IMR-90 (cell line): ENCODE results near the gene EIF5A. TPM values are rescaled to one million over a fixed set of nuclear protein-coding genes. Genes with fewer than 3 reads are reported as not detected.

Source experiments
- ATAC-seq: fragments of 200-7000 bp; cut with Tn5 transposase; 2 replicates; pipeline ENCODE4 v1.9.1; 2020; ENCODE audit warnings: low read depth, mild to moderate bottlenecking, moderate library complexity
- Bru-seq: library from RNA; stranded (reverse); fragments of 400-500 nt; gene quantifications from one replicate; lab custom pipeline; 2021; lab: Mats Ljungman, UMichigan
- BruChase-seq, 2 experiments: library from RNA; stranded (reverse); fragments of 400-500 nt; gene quantifications; one replicate each; lab custom pipeline; 2021; lab: Mats Ljungman, UMichigan
- BruUV-seq: library from RNA; stranded (reverse); fragments of 400-500 nt; replicated peaks from 2 replicates; lab custom pipeline; 2021; lab: Mats Ljungman, UMichigan
- CTCF ChIA-PET: fragments of 300-600 bp; formaldehyde crosslinking; extraction: SDS; loops from one replicate; lab custom pipeline; 2021; ENCODE audit warnings: antibody characterized with exemption; lab: Yijun Ruan, JAX
- POLR2A ChIA-PET: fragments of 300-600 bp; sonication (Branson Sonifier 250); formaldehyde crosslinking; loops from one replicate; lab custom pipeline; 2022; ENCODE audit warnings: antibody characterized with exemption; ENCODE audit not compliant: unreplicated experiment; lab: Charles Lee
- DNase-seq: peaks from one replicate; pipeline ENCODE4 v3.0.0; 2013
- H2AFZ ChIP-seq: replicated peaks from 2 replicates; pipeline ENCODE3; 2013; ENCODE audit warnings: low read length, mild to moderate bottlenecking; ENCODE audit not compliant: poor library complexity
- H2AK5ac ChIP-seq: 2 replicates; pipeline ENCODE4 v1.6.1; 2013; ENCODE audit warnings: low read depth, low read length, inconsistent platforms
- H2AK9ac ChIP-seq: replicated peaks from 2 replicates; pipeline ENCODE3; 2013; ENCODE audit warnings: mild to moderate bottlenecking, low read depth, low read length, moderate library complexity; ENCODE audit not compliant: poor library complexity
- H2BK120ac ChIP-seq: 2 replicates; pipeline ENCODE4 v1.6.1; 2013; ENCODE audit warnings: low read depth, low read length, inconsistent platforms
- H2BK15ac ChIP-seq: 3 replicates; pipeline ENCODE4 v1.6.1; 2013; ENCODE audit warnings: low read depth, low read length, inconsistent platforms
- H2BK20ac ChIP-seq: 2 replicates; pipeline ENCODE4 v1.6.1; 2013; ENCODE audit warnings: low read depth, mild to moderate bottlenecking, inconsistent platforms, low read length, moderate library complexity
- H2BK5ac ChIP-seq: 2 replicates; pipeline ENCODE4 v1.6.1; 2013; ENCODE audit warnings: mild to moderate bottlenecking, low read depth, low read length, inconsistent platforms; ENCODE audit not compliant: poor library complexity, severe bottlenecking
- H3K14ac ChIP-seq: replicated peaks from 2 replicates; pipeline ENCODE4 v1.6.1; 2013; ENCODE audit warnings: low read depth, low read length, inconsistent platforms
- H3K18ac ChIP-seq: 2 replicates; pipeline ENCODE4 v1.6.1; 2013; ENCODE audit warnings: low read depth, low read length, control low read depth
- H3K23ac ChIP-seq: 2 replicates; pipeline ENCODE4 v1.6.1; 2013; ENCODE audit warnings: low read depth, low read length, inconsistent platforms
- H3K27ac ChIP-seq: 2 replicates; pipeline ENCODE4 v1.5.1; 2013; ENCODE audit warnings: mild to moderate bottlenecking, control low read depth, low read length; ENCODE audit not compliant: insufficient read depth
- H3K27me3 ChIP-seq: 2 replicates; pipeline ENCODE4 v1.6.1; 2013; ENCODE audit warnings: low read length; ENCODE audit not compliant: control insufficient read depth, insufficient read depth
- H3K36me3 ChIP-seq: 2 replicates; pipeline ENCODE4 v1.6.1; 2013; ENCODE audit warnings: low read length, mixed read lengths; ENCODE audit not compliant: control insufficient read depth, insufficient read depth
- H3K4ac ChIP-seq: 2 replicates; pipeline ENCODE4 v1.6.1; 2013; ENCODE audit warnings: low read depth, low read length, inconsistent platforms
- H3K4me1 ChIP-seq: 2 replicates; pipeline ENCODE4 v1.6.1; 2013; ENCODE audit warnings: low read length, mixed read lengths; ENCODE audit not compliant: control insufficient read depth, insufficient read depth
- H3K4me2 ChIP-seq: 2 replicates; pipeline ENCODE4 v1.6.1; 2013; ENCODE audit warnings: low read depth, mild to moderate bottlenecking, control low read depth, low read length, moderate library complexity
- H3K4me3 ChIP-seq: 2 replicates; pipeline ENCODE4 v1.5.1; 2013; ENCODE audit warnings: low read depth, mild to moderate bottlenecking, control low read depth, low read length, moderate library complexity; ENCODE audit not compliant: insufficient read depth
- H3K56ac ChIP-seq: 2 replicates; pipeline ENCODE4 v1.6.1; 2013; ENCODE audit warnings: low read length, inconsistent platforms; ENCODE audit not compliant: insufficient read depth; ENCODE audit errors: extremely low read depth
- H3K79me1 ChIP-seq, 2 experiments: 2 replicates each; pipeline ENCODE4 v1.6.1; 2013; ENCODE audit warnings: low read length in 2 of 2, inconsistent platforms in 1 of 2, low read depth in 1 of 2
- H3K9ac ChIP-seq: 2 replicates; pipeline ENCODE4 v1.6.1; 2013; ENCODE audit warnings: low read depth, low read length, control low read depth
- H3K9me1 ChIP-seq: 2 replicates; pipeline ENCODE4 v1.6.1; 2013; ENCODE audit warnings: low read length, inconsistent platforms; ENCODE audit not compliant: insufficient read depth
- H3K9me3 ChIP-seq: 2 replicates; pipeline ENCODE4 v1.6.1; 2013; ENCODE audit warnings: low read length; ENCODE audit not compliant: control insufficient read depth, insufficient read depth
- H4K20me1 ChIP-seq: 2 replicates; pipeline ENCODE4 v1.6.1; 2013; ENCODE audit warnings: low read length, inconsistent platforms; ENCODE audit not compliant: insufficient read depth
- H4K5ac ChIP-seq: 2 replicates; pipeline ENCODE4 v1.6.1; 2013; ENCODE audit warnings: mild to moderate bottlenecking, low read depth, low read length, control low read depth
- H4K8ac ChIP-seq, 2 experiments: 2 replicates each; pipeline ENCODE4 v1.6.1; 2013; ENCODE audit warnings: low read depth in 2 of 2, low read length in 2 of 2, control low read depth in 1 of 2, inconsistent platforms in 1 of 2
- H4K91ac ChIP-seq: 2 replicates; pipeline ENCODE4 v1.6.1; 2013; ENCODE audit warnings: low read depth, low read length, inconsistent platforms; ENCODE audit not compliant: insufficient read depth
- BHLHE40 ChIP-seq: fragments of 150-350 bp; IDR thresholded peaks from 2 replicates; pipeline ENCODE4 v1.6.1; 2016; ENCODE audit warnings: mild to moderate bottlenecking, low read depth, low read length
- CEBPB ChIP-seq: IDR thresholded peaks from 2 replicates; pipeline ENCODE4 v1.6.1; 2012; ENCODE audit warnings: low read depth, low read length, improper control_type of control experiment
- CHD1 ChIP-seq: IDR thresholded peaks from 2 replicates; pipeline ENCODE4 v1.6.1; 2012; ENCODE audit warnings: low read depth, low read length, improper control_type of control experiment
- CTCF ChIP-seq: conservative IDR thresholded peaks from 2 replicates; pipeline ENCODE4 v1.5.1; 2012; ENCODE audit warnings: mild to moderate bottlenecking, low read depth, low read length, improper control_type of control experiment
- FOS ChIP-seq: fragments of 150-350 bp; IDR thresholded peaks from 2 replicates; pipeline ENCODE4 v1.6.1; 2016; ENCODE audit warnings: low read depth, low read length
- MAZ ChIP-seq: IDR thresholded peaks from 2 replicates; pipeline ENCODE4 v1.6.1; 2012; ENCODE audit warnings: low read depth, mild to moderate bottlenecking, low read length, improper control_type of control experiment, moderate library complexity, borderline replicate concordance
- MXI1 ChIP-seq: IDR thresholded peaks from 2 replicates; pipeline ENCODE4 v1.6.1; 2012; ENCODE audit warnings: low read depth, mild to moderate bottlenecking, low read length, moderate library complexity, borderline replicate concordance
- NFE2L2 ChIP-seq: fragments of 150-350 bp; IDR thresholded peaks from 2 replicates; pipeline ENCODE4 v1.6.1; 2016; ENCODE audit warnings: low read depth, mild to moderate bottlenecking, low read length
- POLR2A ChIP-seq: IDR thresholded peaks from 2 replicates; pipeline ENCODE4 v1.6.1; 2012; ENCODE audit warnings: mild to moderate bottlenecking, low read depth, low read length
- RAD21 ChIP-seq: IDR thresholded peaks from 2 replicates; pipeline ENCODE4 v1.6.1; 2012; ENCODE audit warnings: low read length, improper control_type of control experiment
- RFX5 ChIP-seq: IDR thresholded peaks from 2 replicates; pipeline ENCODE4 v1.8.0; 2012; ENCODE audit warnings: low read depth, mild to moderate bottlenecking, low read length, moderate library complexity
- SMC3 ChIP-seq: fragments of 150-350 bp; IDR thresholded peaks from 2 replicates; pipeline ENCODE4 v1.6.1; 2016; ENCODE audit warnings: low read depth, mild to moderate bottlenecking, antibody characterized with exemption, low read length, moderate library complexity
- WGBS, 2 experiments: methylation state at CpG; one replicate each; pipeline versions ENCODE4 v1.1.5 to v1.1.7; 2013; ENCODE audit warnings: missing lambda C conversion rate in 2 of 2; ENCODE audit not compliant: insufficient read length in 1 of 2; ENCODE audit errors: extremely low coverage in 2 of 2; 5-methylcytosine and 5-hydroxymethylcytosine counted together
- dilution Hi-C: fragments of 300-500 bp; cut with HindIII; formaldehyde crosslinking; loops from one replicate; pipeline ENCODE4 v1.14.3; 2018; ENCODE audit warnings: low sequenced_read_pairs; ENCODE audit not compliant: unreplicated experiment
- in situ Hi-C: fragments of 300-500 bp; cut with MboI; formaldehyde crosslinking; loops from 3 replicates; pipeline ENCODE4 v1.14.3; 2019; ENCODE audit warnings: low sequenced_read_pairs, inconsistent platforms, mixed read lengths
- intact Hi-C: fragments of 100-400 bp; cut with micrococcal nuclease; formaldehyde crosslinking; loops from 2 replicates; pipeline ENCODE4 v1.10.0; 2022
- long read RNA-seq: library from polyadenylated mRNA; unstranded; transcript quantifications from one replicate; pipeline ENCODE4 v2.0.0, GENCODE V29; 2021; ENCODE audit not compliant: unreplicated experiment
- polyA plus RNA-seq, 3 experiments: library from polyadenylated mRNA; depleted of rRNA; stranded (reverse); fragments of >200 nt; gene quantifications; 2 replicates each; pipeline ENCODE4 v1.2.3, GENCODE V29; 2012; ENCODE audit warnings: low replicate concordance in 1 of 3
- total RNA-seq: library from RNA; depleted of rRNA; stranded (reverse); fragments of >200 nt; gene quantifications from 2 replicates; pipeline ENCODE4 v1.2.3, GENCODE V29; 2012; rRNA removed
- TF ChIP-seq, protein P1 (sequence below): fragments of 150-350 bp; IDR thresholded peaks from 2 replicates; pipeline ENCODE4 v1.6.1; 2017; ENCODE audit warnings: mild to moderate bottlenecking, antibody characterized with exemption, low read length, low read depth

EIF5A gene
- total RNA-seq (718 and 883 TPM in 2 replicates), polyA plus RNA-seq (2012; rRNA removed) (660 and 782 TPM in 2 replicates), Bru-seq, nascent RNA (percentile 94 among the genes with signal in this experiment), BruChase-seq, experiment 1, labeled RNA remaining after a 6-hour chase (percentile 97 among the genes with signal in this experiment), BruChase-seq, experiment 2, labeled RNA remaining after a 2-hour chase (percentile 92 among the genes with signal in this experiment)
- polyA plus RNA-seq (2012; cell fraction: cytosol; rRNA removed): 980 and 1,099 TPM in 2 replicates
- polyA plus RNA-seq (2012; cell fraction: nucleus; rRNA removed; ENCODE audit: low replicate concordance): 459 and 607 TPM in 2 replicates
- long read RNA-seq, transcript EIF5A-205 (6 exons, 1,271 nt): minor isoform, 70 of 600 reads
- long read RNA-seq, transcript EIF5A-202 (6 exons, 1,511 nt): major isoform, 462 of 600 reads
- long read RNA-seq, partial matches to known transcripts: 52 of 600 reads
- long read RNA-seq, other reads (novel, unspliced or antisense): 12 of 600 reads

- peak; percentile 86 for ATAC-seq
- BruUV-seq: no TSS peak
- Histone ChIP-seq H2BK20ac (no peak within 1 kb of the TSS), H2AK9ac (peak within 1 kb of the TSS; percentile 99), H3K9me1 (peaks cover 9% of the 10 kb centered on the region; the same call in 1 of the 2 replicates), H3K18ac (peak within 1 kb of the TSS; percentile 46), H4K8ac (peak within 1 kb of the TSS; percentile 45 to 91), H3K4me1 (no peaks in the 10 kb centered on the region; the same call in 1 of the 2 replicates), H3K79me1 (peaks cover 7 to 35% of the 10 kb centered on the region in 2 experiments; a peak in 3 of 4 replicates), H4K20me1 (peaks cover 37% of the 10 kb centered on the region), H3K36me3 (peaks cover 16% of the 10 kb centered on the region), H3K9ac (peak within 1 kb of the TSS; percentile 77), H3K27me3 (no peaks in the 10 kb centered on the region; the same call in 1 of the 2 replicates), H3K4ac (peak within 1 kb of the TSS; percentile 78), H4K91ac (peak within 1 kb of the TSS; percentile 70), H3K14ac (peak within 1 kb of the TSS; percentile 57), H3K9me3 (no peaks in the 10 kb centered on the region), H3K4me3 (peak within 1 kb of the TSS; percentile 68), H2BK15ac (peak within 1 kb of the TSS; percentile 4; the same call in 1 of the 3 replicates), H3K27ac (peak within 1 kb of the TSS; percentile 74), H2AFZ (peak within 1 kb of the TSS; percentile 93), H2AK5ac (peak within 1 kb of the TSS; percentile 87; the same call in 1 of the 2 replicates), H2BK5ac (peak within 1 kb of the TSS; percentile 87), H3K4me2 (peak within 1 kb of the TSS; percentile 98), H4K5ac (peak within 1 kb of the TSS; percentile 22), H3K56ac (peak within 1 kb of the TSS; percentile 76), H3K23ac (peak within 1 kb of the TSS; percentile 78; the same call in 1 of the 2 replicates), H2BK120ac (peak within 1 kb of the TSS; percentile 56; the same call in 1 of the 2 replicates)
- in situ Hi-C loops: loop anchor here (10.0 kb wide), 1 partner anchor 262 kb away; the partner anchor contains the start of gene SLC16A11
- peak; percentile 100 for DNase-seq
- ChIA-PET POLR2A (no interaction called here), CTCF (no interaction called here)
- intact Hi-C loops: no loop called here
- dilution Hi-C loops: no loop called here
- WGBS, 2 experiments: 0% methylated on average over 25 of the region's 64 CpGs; no CpG with 5 or more reads in 1 of the 2 experiments
- no peak for TF ChIP-seq FOS
- TF ChIP-seq CEBPB: peak; percentile 97
- no peak for TF ChIP-seq CTCF
- no peak for TF ChIP-seq NFE2L2
- TF ChIP-seq, protein P1, sequence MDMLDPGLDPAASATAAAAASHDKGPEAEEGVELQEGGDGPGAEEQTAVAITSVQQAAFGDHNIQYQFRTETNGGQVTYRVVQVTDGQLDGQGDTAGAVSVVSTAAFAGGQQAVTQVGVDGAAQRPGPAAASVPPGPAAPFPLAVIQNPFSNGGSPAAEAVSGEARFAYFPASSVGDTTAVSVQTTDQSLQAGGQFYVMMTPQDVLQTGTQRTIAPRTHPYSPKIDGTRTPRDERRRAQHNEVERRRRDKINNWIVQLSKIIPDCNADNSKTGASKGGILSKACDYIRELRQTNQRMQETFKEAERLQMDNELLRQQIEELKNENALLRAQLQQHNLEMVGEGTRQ: 0 out of 2 replicates have a peak, but pooled peaks have one; percentile 2
- no peak for TF ChIP-seq RFX5
- no peak for TF ChIP-seq SMC3
- TF ChIP-seq RAD21: no peak
- TF ChIP-seq POLR2A: peak; percentile 69; the same call in 1 of the 2 replicates
- no peak for TF ChIP-seq BHLHE40
- peak; percentile 97 for TF ChIP-seq MAZ
- peak; percentile 92 for TF ChIP-seq MXI1
- TF ChIP-seq CHD1: peak; percentile 62; the same call in 1 of the 2 replicates
These were observed at the start of gene EIF5A for GRCh38 chr17:7306911-7307685. EIF5A (plus strand) TSS chr17:7307628; CDS start chr17:7309636, 2,008 bp downstream.
